DND-41 (cell line): ENCODE results near the gene EHF.

ENCODE experiments used
- CTCF ChIP-seq: IDR thresholded peaks from 2 replicates; pipeline ENCODE4 v1.5.1; 2012; ENCODE audit warnings: borderline replicate concordance, low read length, moderate library complexity, mild to moderate bottlenecking; ENCODE audit not compliant: poor library complexity, severe bottlenecking; ENCODE audit errors: extremely low read depth
- EZH2 ChIP-seq: IDR thresholded peaks from 3 replicates; pipeline ENCODE4 v1.6.1; 2012; ENCODE audit warnings: borderline replicate concordance, low read depth, mild to moderate bottlenecking, moderate library complexity, low read length, inconsistent platforms; ENCODE audit not compliant: severe bottlenecking

DNA sequence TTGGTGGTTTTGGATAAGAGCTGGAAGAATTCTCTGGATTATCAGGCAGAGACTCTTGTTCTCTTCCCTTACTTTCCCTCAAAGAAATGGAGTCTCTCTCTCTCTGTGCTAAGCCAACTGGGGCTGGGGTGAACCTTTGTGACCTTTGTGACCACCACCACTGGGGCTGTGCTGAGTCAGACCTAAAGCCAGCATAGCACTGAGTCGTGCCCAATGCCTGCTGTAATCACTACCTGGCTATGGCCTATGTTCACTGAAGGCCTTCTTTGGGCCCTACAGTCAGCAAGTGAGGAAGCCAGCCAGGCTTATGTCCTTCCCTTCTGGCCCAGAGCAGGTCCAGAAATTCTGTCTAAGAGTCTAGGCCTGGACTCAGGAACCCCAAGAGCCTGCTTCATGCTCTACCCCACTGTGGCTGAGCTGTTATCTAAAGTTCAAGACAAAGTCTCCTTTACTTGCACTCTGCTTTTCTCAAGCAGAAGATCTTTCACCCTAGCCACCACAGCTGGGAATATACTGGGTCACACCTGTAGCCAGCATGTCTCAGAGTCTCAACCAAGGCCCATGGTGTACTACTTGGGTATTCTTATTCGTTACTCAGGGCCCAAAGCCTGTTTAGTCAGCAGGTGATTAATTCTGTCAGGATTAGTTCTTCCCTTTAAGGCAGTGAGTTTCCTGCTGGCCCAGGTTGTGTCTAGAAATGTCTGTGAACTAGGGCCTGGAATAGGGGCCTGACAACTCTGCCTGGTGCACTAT is 86.0 kb downstream of the EHF start:
- TF ChIP-seq CTCF (no peak), EZH2 (no peak)
